ENCODE measurements around the gene SUV39H2.

SUV39H2 gene

DNA sequence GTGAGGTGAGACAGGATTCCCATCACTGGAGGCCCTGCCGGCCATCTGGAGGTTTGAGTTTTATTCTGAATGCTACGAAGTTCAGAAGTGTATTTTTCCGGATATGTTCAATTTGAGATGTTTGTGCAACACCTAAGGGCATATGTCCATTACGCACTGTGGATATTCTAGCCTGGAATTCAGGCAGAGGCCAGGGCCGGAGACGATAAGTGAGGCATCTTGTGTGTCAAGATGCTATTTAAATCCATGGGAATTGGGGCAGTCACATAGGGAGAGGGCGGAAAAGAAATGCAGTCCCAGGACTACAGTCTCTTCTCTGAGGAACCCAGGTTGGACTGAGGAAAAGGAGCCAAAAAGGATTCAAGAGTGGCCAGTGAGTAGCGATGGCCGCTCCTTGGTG is 1.9 kb upstream of the SUV39H2 start:
- WGBS (ENCODE audit: extremely low coverage, insufficient coverage, insufficient read length): no CpG with 5 or more reads among the region's 9 CpGs
- peaks cover 13% of the 10 kb centered on the region for H3K79me1 ChIP-seq (ENCODE audit: low read length)
- no peak overlapping the region for H3K4ac ChIP-seq (ENCODE audit: low read depth, low read length)
- H3K9ac ChIP-seq (ENCODE audit: low read length): no peak overlapping the region
- no peak overlapping the region for H3K4me2 ChIP-seq (ENCODE audit: low read length)
- H2AK5ac ChIP-seq (ENCODE audit: low read length): no peak overlapping the region
- peaks cover 2% of the 10 kb centered on the region for H3K9me3 ChIP-seq (ENCODE audit: insufficient read depth, low read depth, low read length)
- peak overlapping the region; percentile 20 for H4K8ac ChIP-seq (ENCODE audit: low read depth, low read length)
- H2BK120ac ChIP-seq (ENCODE audit: insufficient read depth, low read length, poor library complexity): no peak overlapping the region
- no peak overlapping the region for H3K23ac ChIP-seq (ENCODE audit: low read length)
- no peak overlapping the region for H2AFZ ChIP-seq (ENCODE audit: insufficient read depth, low read length, poor library complexity)
- no peak overlapping the region for H4K12ac ChIP-seq (ENCODE audit: low read depth, low read length)
- no peak overlapping the region for H3K14ac ChIP-seq (ENCODE audit: low read length)
- H3K4me3 ChIP-seq (ENCODE audit: low read depth, low read length): no peak overlapping the region
- H3K18ac ChIP-seq (ENCODE audit: low read length): no peak overlapping the region
- DNase-seq: peak; percentile 84 to 94
- no peak overlapping the region for H2BK5ac ChIP-seq (ENCODE audit: low read depth, low read length, poor library complexity)
- no peak overlapping the region for H2BK12ac ChIP-seq (ENCODE audit: low read length)
- H3K27me3 ChIP-seq (ENCODE audit: insufficient read depth, low read length): no peaks in the 10 kb centered on the region
- H3K4me1 ChIP-seq (ENCODE audit: control insufficient read depth in 1 of 2, insufficient read depth in 2 of 2, low read length in 2 of 2): peaks cover 5 to 10% of the 10 kb centered on the region in 2 experiments
- no peak overlapping the region for H4K91ac ChIP-seq (ENCODE audit: low read depth, low read length)
- H3K36me3 ChIP-seq (ENCODE audit: control insufficient read depth in 1 of 2, insufficient read depth in 2 of 2, low read length in 2 of 2): peaks cover 0 to 2% of the 10 kb centered on the region in 2 experiments
- peaks cover 16% of the 10 kb centered on the region for H3K79me2 ChIP-seq (ENCODE audit: control insufficient read depth, insufficient read depth, low read length, poor library complexity)
- no peak overlapping the region for H3K27ac ChIP-seq (ENCODE audit: low read depth, low read length)

GRCh38 chr10:14879124-14879927 is 660 bp downstream of the SUV39H2 start:
- Histone ChIP-seq H4K12ac (ENCODE audit: low read depth, low read length) (peak overlapping the region; percentile 94), H3K4me1 (ENCODE audit: control insufficient read depth in 1 of 2, insufficient read depth in 2 of 2, low read length in 2 of 2) (peaks cover 5 to 10% of the 10 kb centered on the region in 2 experiments), H3K4ac (ENCODE audit: low read depth, low read length) (peak overlapping the region; percentile 96), H3K36me3 (ENCODE audit: control insufficient read depth in 1 of 2, insufficient read depth in 2 of 2, low read length in 2 of 2) (peaks cover 0 to 1% of the 10 kb centered on the region in 2 experiments), H3K27me3 (ENCODE audit: insufficient read depth, low read length) (no peaks in the 10 kb centered on the region), H2AFZ (ENCODE audit: insufficient read depth, low read length, poor library complexity) (peak overlapping the region; percentile 92), H3K27ac (ENCODE audit: low read depth, low read length) (peak overlapping the region; percentile 83), H2BK5ac (ENCODE audit: low read depth, low read length, poor library complexity) (peak overlapping the region; percentile 91), H3K79me2 (ENCODE audit: control insufficient read depth, insufficient read depth, low read length, poor library complexity) (peaks cover 16% of the 10 kb centered on the region), H4K8ac (ENCODE audit: low read depth, low read length) (peak overlapping the region; percentile 92), H3K9ac (ENCODE audit: low read length) (peak overlapping the region; percentile 96), H4K91ac (ENCODE audit: low read depth, low read length) (peak overlapping the region; percentile 90), H2BK12ac (ENCODE audit: low read length) (peak overlapping the region; percentile 43), H3K79me1 (ENCODE audit: low read length) (peaks cover 13% of the 10 kb centered on the region), H2AK5ac (ENCODE audit: low read length) (peak overlapping the region; percentile 80), H3K23ac (ENCODE audit: low read length) (no peak overlapping the region), H3K4me2 (ENCODE audit: low read length) (peak overlapping the region; percentile 81), H3K4me3 (ENCODE audit: low read depth, low read length) (peak overlapping the region; percentile 94), H2BK120ac (ENCODE audit: insufficient read depth, low read length, poor library complexity) (peak overlapping the region; percentile 92), H3K14ac (ENCODE audit: low read length) (peak overlapping the region; percentile 97), H3K9me3 (ENCODE audit: insufficient read depth, low read depth, low read length) (peaks cover 2% of the 10 kb centered on the region), H3K18ac (ENCODE audit: low read length) (peak overlapping the region; percentile 97)
- no CpG with 5 or more reads among the region's 60 CpGs for WGBS (ENCODE audit: extremely low coverage, insufficient coverage, insufficient read length)
- peak; percentile 5 to 47 for DNase-seq

GRCh38 chr10:14879928-14880193 is 1.2 kb downstream of the SUV39H2 start:
- peaks cover 2% of the 10 kb centered on the region for H3K9me3 ChIP-seq (ENCODE audit: insufficient read depth, low read depth, low read length)
- no peak overlapping the region for H4K8ac ChIP-seq (ENCODE audit: low read depth, low read length)
- peaks cover 5 to 10% of the 10 kb centered on the region in 2 experiments for H3K4me1 ChIP-seq (ENCODE audit: control insufficient read depth in 1 of 2, insufficient read depth in 2 of 2, low read length in 2 of 2)
- WGBS (ENCODE audit: extremely low coverage, insufficient coverage, insufficient read length): no CpG with 5 or more reads among the region's 5 CpGs
- no peak overlapping the region for H3K4me3 ChIP-seq (ENCODE audit: low read depth, low read length)
- H2BK120ac ChIP-seq (ENCODE audit: insufficient read depth, low read length, poor library complexity): no peak overlapping the region
- no peak overlapping the region for H3K9ac ChIP-seq (ENCODE audit: low read length)
- no peak overlapping the region for H2AK5ac ChIP-seq (ENCODE audit: low read length)
- peaks cover 13% of the 10 kb centered on the region for H3K79me1 ChIP-seq (ENCODE audit: low read length)
- H3K4ac ChIP-seq (ENCODE audit: low read depth, low read length): peak overlapping the region; percentile 81
- H4K12ac ChIP-seq (ENCODE audit: low read depth, low read length): no peak overlapping the region
- DNase-seq: no peak
- H3K27me3 ChIP-seq (ENCODE audit: insufficient read depth, low read length): no peaks in the 10 kb centered on the region
- no peak overlapping the region for H3K18ac ChIP-seq (ENCODE audit: low read length)
- no peak overlapping the region for H2AFZ ChIP-seq (ENCODE audit: insufficient read depth, low read length, poor library complexity)
- no peak overlapping the region for H2BK5ac ChIP-seq (ENCODE audit: low read depth, low read length, poor library complexity)
- H3K36me3 ChIP-seq (ENCODE audit: control insufficient read depth in 1 of 2, insufficient read depth in 2 of 2, low read length in 2 of 2): peaks cover 0 to 1% of the 10 kb centered on the region in 2 experiments
- peaks cover 16% of the 10 kb centered on the region for H3K79me2 ChIP-seq (ENCODE audit: control insufficient read depth, insufficient read depth, low read length, poor library complexity)
- peak overlapping the region; percentile 81 for H3K4me2 ChIP-seq (ENCODE audit: low read length)
- no peak overlapping the region for H2BK12ac ChIP-seq (ENCODE audit: low read length)
- H3K14ac ChIP-seq (ENCODE audit: low read length): no peak overlapping the region
- H4K91ac ChIP-seq (ENCODE audit: low read depth, low read length): no peak overlapping the region
- no peak overlapping the region for H3K27ac ChIP-seq (ENCODE audit: low read depth, low read length)
- H3K23ac ChIP-seq (ENCODE audit: low read length): no peak overlapping the region

DNA sequence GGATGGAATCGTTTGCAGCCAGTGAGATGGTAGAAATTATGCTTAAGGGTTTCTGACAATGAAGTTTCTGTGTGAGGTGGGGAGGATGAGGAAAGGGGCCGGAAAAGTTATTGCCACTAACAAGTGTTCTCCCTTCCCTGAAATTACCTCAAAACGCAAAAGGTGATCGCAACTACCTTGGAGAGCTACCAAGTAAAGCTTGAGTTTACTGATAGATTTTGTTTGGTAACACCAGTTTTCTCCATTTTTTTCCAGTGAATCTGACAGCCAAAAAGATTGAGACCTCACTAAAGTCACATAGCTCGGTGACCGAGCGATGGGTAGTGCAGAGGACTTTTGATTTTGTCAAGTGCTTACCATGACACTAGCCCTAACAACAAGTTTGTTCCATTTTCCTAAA is 1.6 kb downstream of the SUV39H2 start:
- Histone ChIP-seq H3K9me3 (ENCODE audit: insufficient read depth, low read depth, low read length) (peaks cover 2% of the 10 kb centered on the region), H3K4me2 (ENCODE audit: low read length) (peak overlapping the region; percentile 81), H3K79me1 (ENCODE audit: low read length) (peaks cover 13% of the 10 kb centered on the region), H3K23ac (ENCODE audit: low read length) (no peak overlapping the region), H2AFZ (ENCODE audit: insufficient read depth, low read length, poor library complexity) (no peak overlapping the region), H3K36me3 (ENCODE audit: control insufficient read depth in 1 of 2, insufficient read depth in 2 of 2, low read length in 2 of 2) (peaks cover 0 to 1% of the 10 kb centered on the region in 2 experiments), H4K8ac (ENCODE audit: low read depth, low read length) (no peak overlapping the region), H3K18ac (ENCODE audit: low read length) (no peak overlapping the region), H4K91ac (ENCODE audit: low read depth, low read length) (no peak overlapping the region), H3K4me3 (ENCODE audit: low read depth, low read length) (no peak overlapping the region), H4K12ac (ENCODE audit: low read depth, low read length) (no peak overlapping the region), H3K79me2 (ENCODE audit: control insufficient read depth, insufficient read depth, low read length, poor library complexity) (peaks cover 16% of the 10 kb centered on the region), H3K27me3 (ENCODE audit: insufficient read depth, low read length) (no peaks in the 10 kb centered on the region), H2BK5ac (ENCODE audit: low read depth, low read length, poor library complexity) (no peak overlapping the region), H2AK5ac (ENCODE audit: low read length) (no peak overlapping the region), H2BK12ac (ENCODE audit: low read length) (no peak overlapping the region), H3K4me1 (ENCODE audit: control insufficient read depth in 1 of 2, insufficient read depth in 2 of 2, low read length in 2 of 2) (peaks cover 5 to 10% of the 10 kb centered on the region in 2 experiments), H3K9ac (ENCODE audit: low read length) (no peak overlapping the region), H3K4ac (ENCODE audit: low read depth, low read length) (peak overlapping the region; percentile 81), H3K27ac (ENCODE audit: low read depth, low read length) (no peak overlapping the region), H3K14ac (ENCODE audit: low read length) (no peak overlapping the region), H2BK120ac (ENCODE audit: insufficient read depth, low read length, poor library complexity) (no peak overlapping the region)
- no CpG with 5 or more reads among the region's 7 CpGs for WGBS (ENCODE audit: extremely low coverage, insufficient coverage, insufficient read length)
- peak in 1 of 2 donors; percentile 11 for DNase-seq
